GM12892 (cell line): ENCODE data around the gene OSER1.

Experiments
- POLR2A ChIP-seq: IDR thresholded peaks from 2 replicates; pipeline ENCODE4 v1.6.1; 2011; ENCODE audit warnings: low read depth, low read length, control low read depth
- POLR2AphosphoS5 ChIP-seq: IDR thresholded peaks from 2 replicates; pipeline ENCODE4 v1.6.1; 2011; ENCODE audit warnings: low read depth, low read length, control low read depth

GRCh38 chr20:44224637-44225036, 14.1 kb upstream of the OSER1 start:
- TF ChIP-seq POLR2A (no peak), POLR2AphosphoS5 (no peak)
